Endometrial microvascular endothelial cells (primary cell): ENCODE results near the gene FAF1. TPM values are rescaled to one million over a fixed set of nuclear protein-coding genes. Genes with fewer than 3 reads are reported as not detected.
"Not testable (repeated sequence)": the region's sequence is repeated elsewhere in the genome, so short reads cannot be mapped to it uniquely, and the experiment has no call there.

Source experiments
- in situ Hi-C: cut with HindIII; loops from 2 replicates; pipeline ENCODE4 v1.10.0; 2017; ENCODE audit warnings: low sequenced_read_pairs, low pct_unique_long_range_greater_than_20kb; ENCODE audit errors: inconsistent ontology term
- total RNA-seq: library from RNA; depleted of rRNA; stranded (reverse); fragments of >200 nt; gene quantifications from one replicate; pipeline ENCODE4 v1.2.3, GENCODE V29; 2015; ENCODE audit errors: inconsistent ontology term

FAF1 gene
- total RNA-seq, 1 donor from 2014 or later, result 72.0 TPM

- in situ Hi-C loops, result no loop called here
Observed at GRCh38 chr1:50929376-50929958, 30.6 kb downstream of the FAF1 start.

GRCh38 chr1:50923564-50923963, 36.5 kb downstream of the FAF1 start:
- in situ Hi-C loops, result no loop called here

- in situ Hi-C loops, result no loop called here
Observed at GRCh38 chr1:50921029-50921428, 39.0 kb downstream of the FAF1 start.

- in situ Hi-C loops, result no loop called here
Observed at GRCh38 chr1:50920409-50920808, 39.7 kb downstream of the FAF1 start.

GRCh38 chr1:50917138-50918137, 42.6 kb downstream of the FAF1 start:
- in situ Hi-C loops, result no loop called here

GRCh38 chr1:50915621-50916020, 44.4 kb downstream of the FAF1 start:
- in situ Hi-C loops, result no loop called here

GRCh38 chr1:50913954-50914353, 46.1 kb downstream of the FAF1 start:
- in situ Hi-C loops, result no loop called here

- in situ Hi-C loops, result not testable (repeated sequence)
Observed at GRCh38 chr1:50910356-50910755, 49.7 kb downstream of the FAF1 start.

- in situ Hi-C loops, result not testable (repeated sequence)
Observed at GRCh38 chr1:50907610-50908009, 52.5 kb downstream of the FAF1 start.

- in situ Hi-C loops, result not testable (repeated sequence)
Observed at GRCh38 chr1:50906050-50906449, 54.0 kb downstream of the FAF1 start.

GRCh38 chr1:50902419-50902818, 57.6 kb downstream of the FAF1 start:
- in situ Hi-C loops, result no loop called here

- in situ Hi-C loops, result no loop called here
Observed at GRCh38 chr1:50901872-50902271, 58.2 kb downstream of the FAF1 start.

GRCh38 chr1:50898773-50899172, 61.3 kb downstream of the FAF1 start:
- in situ Hi-C loops, result no loop called here

GRCh38 chr1:50894340-50894739, 65.7 kb downstream of the FAF1 start:
- in situ Hi-C loops, result no loop called here

GRCh38 chr1:50893466-50893865, 66.6 kb downstream of the FAF1 start:
- in situ Hi-C loops, result no loop called here

GRCh38 chr1:50887555-50887954, 72.5 kb downstream of the FAF1 start:
- in situ Hi-C loops, result not testable (repeated sequence)

GRCh38 chr1:50880373-50880772, 79.7 kb downstream of the FAF1 start:
- in situ Hi-C loops, result no loop called here

- in situ Hi-C loops, result no loop called here
Observed at GRCh38 chr1:50879137-50879536, 80.9 kb downstream of the FAF1 start.

GRCh38 chr1:50878434-50878833, 81.6 kb downstream of the FAF1 start:
- in situ Hi-C loops, result no loop called here

GRCh38 chr1:50877641-50878040, 82.4 kb downstream of the FAF1 start:
- in situ Hi-C loops, result no loop called here
